ENCODE data around the gene EXOSC2. TPM values are rescaled to one million over a fixed set of nuclear protein-coding genes. Genes with fewer than 3 reads are reported as not detected.

EXOSC2 gene
- total and polyA plus RNA-seq, 9 donors, result 14.7 to 40.1 (median 33.1) TPM

- WGBS, 3 donors, result 9 to 15% (median 9%) methylated on average over 29 to 52 of the region's 52 CpGs
- Histone ChIP-seq H3K27ac (no peak overlapping the region), H3K4me3 (no peak overlapping the region), H3K36me3 (no peaks in the 10 kb centered on the region), H3K9me3 (no peaks in the 10 kb centered on the region), H3K4me1 (ENCODE audit: insufficient read depth) (peaks cover 4% of the 10 kb centered on the region), H3K27me3 (peaks cover 8% of the 10 kb centered on the region)
- intact Hi-C loops (cut with DNase I), result no loop called here
- no peak for DNase-seq
- TF ChIP-seq, protein P1, sequence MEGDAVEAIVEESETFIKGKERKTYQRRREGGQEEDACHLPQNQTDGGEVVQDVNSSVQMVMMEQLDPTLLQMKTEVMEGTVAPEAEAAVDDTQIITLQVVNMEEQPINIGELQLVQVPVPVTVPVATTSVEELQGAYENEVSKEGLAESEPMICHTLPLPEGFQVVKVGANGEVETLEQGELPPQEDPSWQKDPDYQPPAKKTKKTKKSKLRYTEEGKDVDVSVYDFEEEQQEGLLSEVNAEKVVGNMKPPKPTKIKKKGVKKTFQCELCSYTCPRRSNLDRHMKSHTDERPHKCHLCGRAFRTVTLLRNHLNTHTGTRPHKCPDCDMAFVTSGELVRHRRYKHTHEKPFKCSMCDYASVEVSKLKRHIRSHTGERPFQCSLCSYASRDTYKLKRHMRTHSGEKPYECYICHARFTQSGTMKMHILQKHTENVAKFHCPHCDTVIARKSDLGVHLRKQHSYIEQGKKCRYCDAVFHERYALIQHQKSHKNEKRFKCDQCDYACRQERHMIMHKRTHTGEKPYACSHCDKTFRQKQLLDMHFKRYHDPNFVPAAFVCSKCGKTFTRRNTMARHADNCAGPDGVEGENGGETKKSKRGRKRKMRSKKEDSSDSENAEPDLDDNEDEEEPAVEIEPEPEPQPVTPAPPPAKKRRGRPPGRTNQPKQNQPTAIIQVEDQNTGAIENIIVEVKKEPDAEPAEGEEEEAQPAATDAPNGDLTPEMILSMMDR (IDR thresholded peaks at IDR 0.05), result no peak
- no peak for TF ChIP-seq EP300 (IDR thresholded peaks at IDR 0.05)
- no peak for TF ChIP-seq POLR2A (IDR thresholded peaks at IDR 0.05)
Measured at GRCh38 chr9:130658893-130659698, 34.5 kb upstream of the EXOSC2 start.

GRCh38 chr9:130659699-130660248 lies 33.8 kb upstream of the EXOSC2 start:
- no peaks in the 10 kb centered on the region for H3K36me3 ChIP-seq
- peaks cover 8% of the 10 kb centered on the region for H3K27me3 ChIP-seq
- no peaks in the 10 kb centered on the region for H3K9me3 ChIP-seq
- DNase-seq, result no peak
- TF ChIP-seq POLR2A (IDR thresholded peaks at IDR 0.05), result no peak
- TF ChIP-seq, protein P1 (IDR thresholded peaks at IDR 0.05), result no peak
- no peak for TF ChIP-seq EP300 (IDR thresholded peaks at IDR 0.05)
- H3K27ac ChIP-seq, result no peak overlapping the region
- H3K4me3 ChIP-seq, result no peak overlapping the region
- H3K4me1 ChIP-seq (ENCODE audit: insufficient read depth), result peaks cover 7% of the 10 kb centered on the region
- 1 to 2% (median 1%) methylated on average over 47 to 58 of the region's 58 CpGs for WGBS, 3 donors
- intact Hi-C loops (cut with DNase I), result no loop called here

- Histone ChIP-seq H3K4me1 (ENCODE audit: insufficient read depth) (peaks cover 8% of the 10 kb centered on the region), H3K27me3 (peaks cover 8% of the 10 kb centered on the region), H3K27ac (no peak overlapping the region), H3K4me3 (peak overlapping the region; percentile 32), H3K9me3 (no peaks in the 10 kb centered on the region), H3K36me3 (no peaks in the 10 kb centered on the region)
- DNase-seq, result no peak
- intact Hi-C loops (cut with DNase I), result no loop called here
- TF ChIP-seq POLR2A (IDR thresholded peaks at IDR 0.05) (no peak), EP300 (IDR thresholded peaks at IDR 0.05) (no peak)
- TF ChIP-seq, protein P1 (IDR thresholded peaks at IDR 0.05), result no peak
- WGBS, 3 donors, result 1% methylated on average over 19 to 33 of the region's 33 CpGs
Measured at GRCh38 chr9:130660326-130660682, 33.3 kb upstream of the EXOSC2 start.

GRCh38 chr9:130660683-130661450 lies 32.7 kb upstream of the EXOSC2 start:
- 1 to 2% (median 1%) methylated on average over 79 to 82 of the region's 82 CpGs for WGBS, 3 donors
- Histone ChIP-seq H3K36me3 (no peaks in the 10 kb centered on the region), H3K4me1 (ENCODE audit: insufficient read depth) (peaks cover 8% of the 10 kb centered on the region), H3K27me3 (peaks cover 8% of the 10 kb centered on the region), H3K4me3 (peak overlapping the region; percentile 32), H3K9me3 (no peaks in the 10 kb centered on the region), H3K27ac (no peak overlapping the region)
- TF ChIP-seq EP300 (IDR thresholded peaks at IDR 0.05) (no peak), POLR2A (IDR thresholded peaks at IDR 0.05) (no peak)
- TF ChIP-seq, protein P1 (IDR thresholded peaks at IDR 0.05), result no peak
- DNase-seq, result no peak
- intact Hi-C loops (cut with DNase I), result no loop called here
